ENCODE results near the gene DCTD.

GRCh38 chr4:182907396-182907795, 9.8 kb downstream of the DCTD start:
- no peak for TF ChIP-seq CTCF (conservative IDR thresholded peaks at IDR 0.05)
- TF ChIP-seq ZFX (IDR thresholded peaks at IDR 0.05): no peak

Measured in C4-2B (cell line).